HepG2 (cell line): ENCODE data around the gene IKZF4. TPM values are rescaled to one million over a fixed set of nuclear protein-coding genes. Genes with fewer than 3 reads are reported as not detected.
A peak's percentile ranks its signal among the peaks of the same experiment; 100 is the strongest.

Source experiments
- AGO2 ChIP-seq: fragments of 200-400 bp; formaldehyde crosslinking; optimal IDR thresholded peaks from 2 replicates; pipeline ENCODE3; 2017; ENCODE audit warnings: mild to moderate bottlenecking, low read depth, low read length, moderate library complexity
- ATRX ChIP-seq: sonication (generic); formaldehyde crosslinking; IDR thresholded peaks from 2 replicates; pipeline ENCODE4 v1.4.0; 2020; ENCODE audit warnings: missing genetic modification reagents, borderline replicate concordance
- CBX2 ChIP-seq, 2 experiments: fragments of 200-600 bp in 1 of 2; sonication (generic); formaldehyde crosslinking in 1 of 2; IDR thresholded peaks; 2 replicates each; pipeline versions ENCODE4 v1.7.0 to v1.8.1; 2018 to 2022; ENCODE audit warnings: low read depth in 2 of 2, low read length in 1 of 2, mild to moderate bottlenecking in 1 of 2, missing genetic modification reagents in 1 of 2
- GABPB1 ChIP-seq: IDR thresholded peaks from 2 replicates; pipeline ENCODE4 v1.6.1; 2016; ENCODE audit warnings: mild to moderate bottlenecking, missing genetic modification reagents, moderate library complexity, missing compliant biosample characterization
- HOXA3 ChIP-seq: sonication (generic); formaldehyde crosslinking; IDR thresholded peaks from 2 replicates; pipeline ENCODE4 v1.5.0; 2020; ENCODE audit warnings: missing genetic modification reagents
- MATR3 ChIP-seq: sonication (generic); formaldehyde crosslinking; IDR thresholded peaks from 2 replicates; pipeline ENCODE4 v1.4.0; 2020; ENCODE audit warnings: missing genetic modification reagents
- MEIS2 ChIP-seq: sonication (generic); formaldehyde crosslinking; IDR thresholded peaks from 2 replicates; pipeline ENCODE4 v1.9.0; 2021; ENCODE audit warnings: mild to moderate bottlenecking, missing genetic modification reagents
- NCOA2 ChIP-seq: sonication (generic); formaldehyde crosslinking; IDR thresholded peaks from 2 replicates; pipeline ENCODE4 v1.8.0; 2022; ENCODE audit warnings: inconsistent platforms
- NR2F1 ChIP-seq, 2 experiments: fragments of 450-650 bp in 1 of 2; formaldehyde crosslinking in 1 of 2; IDR thresholded peaks; 2 replicates each; pipeline versions ENCODE4 v1.5.0 to v1.6.1; 2016 to 2020; ENCODE audit warnings: mild to moderate bottlenecking in 1 of 2, missing compliant biosample characterization in 1 of 2, missing genetic modification reagents in 1 of 2, moderate library complexity in 1 of 2
- RBFOX2 ChIP-seq: fragments of 200-400 bp; formaldehyde crosslinking; IDR thresholded peaks from 2 replicates; pipeline ENCODE4 v1.6.1; 2017; ENCODE audit warnings: low read depth, mild to moderate bottlenecking, low read length
- RFX5 ChIP-seq: IDR thresholded peaks from 2 replicates; pipeline ENCODE4 v1.6.1; 2011; ENCODE audit warnings: low read depth, low read length, improper control_type of control experiment
- SAP130 ChIP-seq: IDR thresholded peaks from 2 replicates; pipeline ENCODE4 v1.6.1; 2016; ENCODE audit warnings: low read depth
- SOX5 ChIP-seq: IDR thresholded peaks from 2 replicates; pipeline ENCODE4 v1.6.1; 2016; ENCODE audit warnings: borderline replicate concordance
- TFDP2 ChIP-seq: sonication (generic); formaldehyde crosslinking; IDR thresholded peaks from 2 replicates; pipeline ENCODE4 v1.4.0; 2020; ENCODE audit warnings: missing genetic modification reagents
- THAP11 ChIP-seq: IDR thresholded peaks from 2 replicates; pipeline ENCODE4 v1.6.1; 2016; ENCODE audit warnings: missing biosample characterization, missing genetic modification reagents
- WIZ ChIP-seq: sonication (generic); formaldehyde crosslinking; IDR thresholded peaks from 2 replicates; pipeline ENCODE4 v1.5.1; 2020; ENCODE audit warnings: mild to moderate bottlenecking, missing genetic modification reagents
- ZNF329 ChIP-seq: sonication (generic); formaldehyde crosslinking; IDR thresholded peaks from 2 replicates; pipeline ENCODE4 v1.9.0; 2021; ENCODE audit warnings: low read depth, mild to moderate bottlenecking, missing genetic modification reagents
- ZNF746 ChIP-seq: sonication (generic); formaldehyde crosslinking; IDR thresholded peaks from 2 replicates; pipeline ENCODE4 v1.8.0; 2022; ENCODE audit warnings: mild to moderate bottlenecking, missing genetic modification reagents
- ZNF784 ChIP-seq: sonication (generic); formaldehyde crosslinking; IDR thresholded peaks from 2 replicates; pipeline ENCODE4 v1.5.1; 2020; ENCODE audit warnings: missing genetic modification reagents, mild to moderate bottlenecking, borderline replicate concordance
- polyA plus RNA-seq, 8 experiments: library from polyadenylated mRNA; depleted of rRNA in 3 of 8; stranded (reverse) in 7 of 8; unstranded in 1 of 8; fragments of >200 nt; fragmentation: Illumina TruSeq in 4 of 8; extraction: Trizol in 4 of 8; gene quantifications; 2 replicates each; pipeline versions ENCODE4 v1.2.1 to v1.2.3, GENCODE V29; 2011 to 2016; ENCODE audit warnings: low read depth in 4 of 8, missing spikeins in 1 of 8, mixed read lengths in 1 of 8; ENCODE audit not compliant: insufficient read depth in 1 of 8
- total RNA-seq, 5 experiments: library from RNA; depleted of rRNA; stranded (reverse); fragments of >200 nt; fragmentation: Illumina TruSeq; extraction: Trizol; gene quantifications; 2 replicates each; pipeline ENCODE4 v1.2.3, GENCODE V29; 2016; ENCODE audit warnings: low read depth in 1 of 5
- TF ChIP-seq, protein P1 (sequence below): IDR thresholded peaks from 2 replicates; pipeline ENCODE4 v1.6.1; 2016; ENCODE audit warnings: mild to moderate bottlenecking, missing biosample characterization, missing genetic modification reagents
- TF ChIP-seq, protein P2 (sequence below), 2 experiments: sonication (generic) in 1 of 2; formaldehyde crosslinking in 1 of 2; IDR thresholded peaks; 2 replicates each; pipeline versions ENCODE4 v1.4.0 to v1.6.1; 2018 to 2020; ENCODE audit warnings: missing genetic modification reagents in 2 of 2, borderline replicate concordance in 1 of 2, low read depth in 1 of 2, mild to moderate bottlenecking in 1 of 2, missing biosample characterization in 1 of 2
- TF ChIP-seq, protein P3 (sequence below): sonication (generic); formaldehyde crosslinking; IDR thresholded peaks from 2 replicates; pipeline ENCODE4 v1.4.0; 2020; ENCODE audit warnings: missing genetic modification reagents

The IKZF4 gene
- total and polyA plus RNA-seq, 2 of the 13 experiments (the other 11 are each of a cell fraction or from before 2014, with no cell fraction given) = 0.58 to 2.2 TPM

DNA sequence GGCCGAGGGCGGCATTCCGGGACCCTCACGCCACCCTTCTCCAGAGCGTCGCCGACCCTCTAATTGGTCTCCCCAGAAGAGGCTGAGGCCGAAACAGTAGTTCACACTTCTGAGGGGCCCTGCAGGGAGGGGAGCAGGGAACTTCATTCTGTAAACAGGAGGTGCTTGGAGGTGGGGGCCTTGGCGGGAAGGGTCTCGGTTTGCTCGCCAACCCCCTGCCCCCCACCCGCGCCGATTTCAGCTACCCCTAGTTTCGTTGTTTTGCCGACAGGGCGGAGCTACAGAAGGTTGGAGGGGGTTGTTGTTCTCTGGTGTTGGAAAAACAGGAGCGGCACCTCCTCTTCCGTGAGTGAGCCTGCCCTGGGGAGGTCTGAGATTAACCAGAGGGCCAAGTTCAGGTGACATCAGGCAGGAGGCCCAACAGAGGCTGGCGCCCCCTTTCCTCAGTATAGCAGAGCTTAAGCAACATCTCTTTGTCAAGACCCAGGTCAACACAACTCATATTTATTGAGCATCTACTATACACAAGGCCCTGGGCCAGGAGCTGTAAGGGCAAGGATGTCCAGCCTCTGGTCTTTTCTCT lies 59.8 kb downstream of the IKZF4 start (continued):
- TF ChIP-seq NR2F1 (CRISPR knock-in tag; IDR thresholded peaks at IDR 0.05) = peak in 1 of 2 experiments; percentile 32; a peak in 1 of 4 replicates
- no peak for TF ChIP-seq MATR3
- TF ChIP-seq, protein P1, sequence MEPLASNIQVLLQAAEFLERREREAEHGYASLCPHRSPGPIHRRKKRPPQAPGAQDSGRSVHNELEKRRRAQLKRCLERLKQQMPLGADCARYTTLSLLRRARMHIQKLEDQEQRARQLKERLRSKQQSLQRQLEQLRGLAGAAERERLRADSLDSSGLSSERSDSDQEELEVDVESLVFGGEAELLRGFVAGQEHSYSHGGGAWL (CRISPR knock-in tag) = no peak
- no peak for TF ChIP-seq MEIS2 (CRISPR knock-in tag)
- TF ChIP-seq GABPB1 (CRISPR knock-in tag) = no peak; the same call in none of the 2 replicates
- peak; percentile 74 for TF ChIP-seq AGO2
- peak; percentile 74 for TF ChIP-seq SOX5 (CRISPR knock-in tag)
- TF ChIP-seq, protein P2, sequence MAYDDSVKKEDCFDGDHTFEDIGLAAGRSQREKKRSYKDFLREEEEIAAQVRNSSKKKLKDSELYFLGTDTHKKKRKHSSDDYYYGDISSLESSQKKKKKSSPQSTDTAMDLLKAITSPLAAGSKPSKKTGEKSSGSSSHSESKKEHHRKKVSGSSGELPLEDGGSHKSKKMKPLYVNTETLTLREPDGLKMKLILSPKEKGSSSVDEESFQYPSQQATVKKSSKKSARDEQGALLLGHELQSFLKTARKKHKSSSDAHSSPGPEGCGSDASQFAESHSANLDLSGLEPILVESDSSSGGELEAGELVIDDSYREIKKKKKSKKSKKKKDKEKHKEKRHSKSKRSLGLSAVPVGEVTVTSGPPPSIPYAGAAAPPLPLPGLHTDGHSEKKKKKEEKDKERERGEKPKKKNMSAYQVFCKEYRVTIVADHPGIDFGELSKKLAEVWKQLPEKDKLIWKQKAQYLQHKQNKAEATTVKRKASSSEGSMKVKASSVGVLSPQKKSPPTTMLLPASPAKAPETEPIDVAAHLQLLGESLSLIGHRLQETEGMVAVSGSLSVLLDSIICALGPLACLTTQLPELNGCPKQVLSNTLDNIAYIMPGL (CRISPR knock-in tag; IDR thresholded peaks at IDR 0.05; ENCODE audit: borderline replicate concordance in 1 of 2, low read depth in 1 of 2) = peak; percentile 77 to 80; a peak in 2 of 4 replicates
- TF ChIP-seq ZNF784 (CRISPR knock-in tag) = peak; percentile 20; the same call in 1 of the 2 replicates
- TF ChIP-seq RBFOX2 = no peak
- peak; percentile 64 for TF ChIP-seq ZNF329 (CRISPR knock-in tag)
- no peak for TF ChIP-seq ATRX (CRISPR knock-in tag)
- TF ChIP-seq SAP130 (CRISPR knock-in tag) = peak; percentile 86
- no peak for TF ChIP-seq CBX2 (IDR thresholded peaks at IDR 0.05; ENCODE audit: low read depth, low read length)
- no peak; the same call in 1 of the 2 replicates for TF ChIP-seq CBX2 (CRISPR knock-in tag; IDR thresholded peaks at IDR 0.05; ENCODE audit: low read depth)
- TF ChIP-seq THAP11 (CRISPR knock-in tag) = peak; percentile 74
- peak; percentile 57; the same call in 1 of the 2 replicates for TF ChIP-seq HOXA3 (CRISPR knock-in tag)
- TF ChIP-seq, protein P3, sequence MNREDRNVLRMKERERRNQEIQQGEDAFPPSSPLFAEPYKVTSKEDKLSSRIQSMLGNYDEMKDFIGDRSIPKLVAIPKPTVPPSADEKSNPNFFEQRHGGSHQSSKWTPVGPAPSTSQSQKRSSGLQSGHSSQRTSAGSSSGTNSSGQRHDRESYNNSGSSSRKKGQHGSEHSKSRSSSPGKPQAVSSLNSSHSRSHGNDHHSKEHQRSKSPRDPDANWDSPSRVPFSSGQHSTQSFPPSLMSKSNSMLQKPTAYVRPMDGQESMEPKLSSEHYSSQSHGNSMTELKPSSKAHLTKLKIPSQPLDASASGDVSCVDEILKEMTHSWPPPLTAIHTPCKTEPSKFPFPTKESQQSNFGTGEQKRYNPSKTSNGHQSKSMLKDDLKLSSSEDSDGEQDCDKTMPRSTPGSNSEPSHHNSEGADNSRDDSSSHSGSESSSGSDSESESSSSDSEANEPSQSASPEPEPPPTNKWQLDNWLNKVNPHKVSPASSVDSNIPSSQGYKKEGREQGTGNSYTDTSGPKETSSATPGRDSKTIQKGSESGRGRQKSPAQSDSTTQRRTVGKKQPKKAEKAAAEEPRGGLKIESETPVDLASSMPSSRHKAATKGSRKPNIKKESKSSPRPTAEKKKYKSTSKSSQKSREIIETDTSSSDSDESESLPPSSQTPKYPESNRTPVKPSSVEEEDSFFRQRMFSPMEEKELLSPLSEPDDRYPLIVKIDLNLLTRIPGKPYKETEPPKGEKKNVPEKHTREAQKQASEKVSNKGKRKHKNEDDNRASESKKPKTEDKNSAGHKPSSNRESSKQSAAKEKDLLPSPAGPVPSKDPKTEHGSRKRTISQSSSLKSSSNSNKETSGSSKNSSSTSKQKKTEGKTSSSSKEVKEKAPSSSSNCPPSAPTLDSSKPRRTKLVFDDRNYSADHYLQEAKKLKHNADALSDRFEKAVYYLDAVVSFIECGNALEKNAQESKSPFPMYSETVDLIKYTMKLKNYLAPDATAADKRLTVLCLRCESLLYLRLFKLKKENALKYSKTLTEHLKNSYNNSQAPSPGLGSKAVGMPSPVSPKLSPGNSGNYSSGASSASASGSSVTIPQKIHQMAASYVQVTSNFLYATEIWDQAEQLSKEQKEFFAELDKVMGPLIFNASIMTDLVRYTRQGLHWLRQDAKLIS (CRISPR knock-in tag) = 0 out of 2 replicates have a peak, but pooled peaks have one; percentile 43
- peak; percentile 76; the same call in 1 of the 2 replicates for TF ChIP-seq WIZ (CRISPR knock-in tag)
- no peak for TF ChIP-seq TFDP2
- TF ChIP-seq ZNF746 (CRISPR knock-in tag) = peak; percentile 80; the same call in 1 of the 2 replicates
- peak; percentile 77 for TF ChIP-seq NCOA2 (CRISPR knock-in tag)
- TF ChIP-seq RFX5 = no peak
